RWPE1 (cell line): ENCODE results near the gene CD7.
A peak's percentile ranks its signal among the peaks of the same experiment; 100 is the strongest.

ENCODE experiments used
- CTCF ChIA-PET: fragments of 350-600 bp; sonication (Branson Sonifier 250); formaldehyde crosslinking; extraction: SDS; loops from one replicate; lab custom pipeline; 2021; lab: Yijun Ruan, JAX
- POLR2A ChIA-PET: fragments of 400-600 bp; formaldehyde crosslinking; extraction: SDS; loops from one replicate; lab custom pipeline; 2020; ENCODE audit warnings: antibody characterized with exemption; ENCODE audit not compliant: low non-redundant PET; lab: Yijun Ruan, JAX
- DNase-seq: peaks from one replicate; pipeline ENCODE4 v3.0.0; 2012; ENCODE audit warnings: low spot score
- H3K27ac ChIP-seq: fragments of 450-650 bp; 2 replicates; pipeline ENCODE4 v1.5.1; 2017
- TF ChIP-seq, protein P1 (sequence below): fragments of 450-650 bp; conservative IDR thresholded peaks from 2 replicates; pipeline ENCODE4 v1.5.1; 2017; ENCODE audit warnings: low read depth, mild to moderate bottlenecking

Gene CD7

DNA sequence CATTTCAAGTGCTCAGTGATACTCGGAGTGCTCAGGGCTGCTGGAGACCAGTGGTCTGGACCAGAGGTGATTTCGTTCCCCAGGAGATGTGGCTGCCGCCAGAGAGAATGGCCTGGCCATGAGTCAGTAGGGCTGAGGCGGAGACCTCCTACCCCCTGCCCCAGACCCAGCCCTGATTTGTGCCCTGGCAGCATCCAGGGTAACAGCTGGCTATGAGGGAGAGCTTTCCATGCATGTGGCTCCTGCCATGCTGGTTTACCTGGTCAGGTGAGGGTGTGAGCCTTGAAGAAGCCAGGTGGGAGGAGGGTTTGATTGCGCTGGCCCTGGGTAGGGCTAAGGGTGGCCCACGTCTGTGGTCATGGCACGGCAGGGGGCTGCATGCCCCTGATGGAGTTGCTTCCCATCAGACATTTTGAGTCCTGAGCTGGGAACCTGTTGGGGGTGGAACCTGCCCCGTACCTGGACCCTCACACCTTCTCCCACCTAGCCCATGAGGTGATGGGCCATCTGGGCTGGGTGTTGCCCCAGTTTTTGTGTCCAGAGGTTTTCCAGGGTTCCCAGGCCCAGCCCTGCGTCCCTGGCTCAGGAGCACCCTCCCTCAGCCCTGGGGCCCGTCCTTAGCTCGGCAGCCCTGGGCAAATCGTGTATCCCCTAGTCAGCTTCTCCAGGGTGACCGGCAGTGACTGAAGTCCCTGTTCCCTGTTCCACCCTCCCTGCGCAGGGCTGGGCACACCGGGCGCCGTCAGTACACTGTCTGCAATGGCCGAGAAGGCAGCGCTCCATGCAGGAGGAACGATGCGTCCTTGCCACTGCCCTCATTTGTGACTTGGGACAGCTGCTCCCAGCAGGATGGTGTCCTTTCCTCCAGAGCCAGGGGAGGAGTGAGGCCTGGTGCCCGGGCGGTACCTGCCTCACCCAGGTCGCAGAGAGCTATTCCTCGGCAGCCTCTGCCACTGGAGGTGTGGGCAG is 34.9 kb downstream of the CD7 start:
- CTCF ChIA-PET, result no interaction called here
- TF ChIP-seq, protein P1, sequence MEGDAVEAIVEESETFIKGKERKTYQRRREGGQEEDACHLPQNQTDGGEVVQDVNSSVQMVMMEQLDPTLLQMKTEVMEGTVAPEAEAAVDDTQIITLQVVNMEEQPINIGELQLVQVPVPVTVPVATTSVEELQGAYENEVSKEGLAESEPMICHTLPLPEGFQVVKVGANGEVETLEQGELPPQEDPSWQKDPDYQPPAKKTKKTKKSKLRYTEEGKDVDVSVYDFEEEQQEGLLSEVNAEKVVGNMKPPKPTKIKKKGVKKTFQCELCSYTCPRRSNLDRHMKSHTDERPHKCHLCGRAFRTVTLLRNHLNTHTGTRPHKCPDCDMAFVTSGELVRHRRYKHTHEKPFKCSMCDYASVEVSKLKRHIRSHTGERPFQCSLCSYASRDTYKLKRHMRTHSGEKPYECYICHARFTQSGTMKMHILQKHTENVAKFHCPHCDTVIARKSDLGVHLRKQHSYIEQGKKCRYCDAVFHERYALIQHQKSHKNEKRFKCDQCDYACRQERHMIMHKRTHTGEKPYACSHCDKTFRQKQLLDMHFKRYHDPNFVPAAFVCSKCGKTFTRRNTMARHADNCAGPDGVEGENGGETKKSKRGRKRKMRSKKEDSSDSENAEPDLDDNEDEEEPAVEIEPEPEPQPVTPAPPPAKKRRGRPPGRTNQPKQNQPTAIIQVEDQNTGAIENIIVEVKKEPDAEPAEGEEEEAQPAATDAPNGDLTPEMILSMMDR, result no peak

DNA sequence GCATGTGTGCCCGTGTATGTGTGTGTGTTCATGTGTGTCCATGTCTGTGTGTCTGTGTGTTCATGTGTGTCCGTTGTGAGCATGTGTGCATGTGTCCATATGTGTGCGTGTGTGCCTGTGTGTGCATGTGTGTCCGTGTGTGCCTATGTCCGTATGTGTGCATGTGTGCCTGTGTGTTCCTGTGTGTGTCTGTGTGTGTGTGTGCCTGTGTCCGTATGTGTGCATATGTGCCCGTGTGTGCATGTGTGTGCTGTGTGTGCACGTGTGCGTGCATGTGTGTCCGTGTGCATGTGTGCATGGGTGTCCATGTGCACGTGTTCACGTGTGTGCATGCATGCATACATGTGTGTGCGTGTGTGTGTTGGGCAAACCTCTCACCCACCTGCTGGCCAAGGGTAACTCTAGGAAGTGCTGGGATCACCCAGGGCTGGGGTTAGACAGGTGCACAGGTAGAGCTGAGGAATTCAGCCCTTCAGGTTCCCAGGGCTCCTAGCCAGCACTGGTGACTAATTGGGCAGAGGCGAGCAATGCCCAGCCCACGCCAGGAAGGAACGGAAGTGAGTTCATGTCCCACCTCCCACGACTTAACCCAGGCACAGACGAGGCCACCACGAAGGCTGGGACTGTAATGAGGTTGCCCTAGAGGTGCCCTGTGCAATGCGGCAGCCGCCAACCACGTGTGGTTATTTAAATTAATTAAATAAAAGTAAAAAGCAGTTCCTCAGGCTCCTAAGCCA is 35.7 kb downstream of the CD7 start:
- ChIA-PET CTCF (interaction anchor here (0.5 to 0.6 kb wide), 2 partner anchors 78 to 321 kb away, joined by 3 to 5 read pairs; no protein-coding TSS in a partner anchor), POLR2A (no interaction called here)
- DNase-seq, result peak; percentile 83
- TF ChIP-seq, protein P1, result no peak
- H3K27ac ChIP-seq, result peak overlapping the region; percentile 100

More for the DNA sequence above, 34.9 kb downstream of the CD7 start:
- POLR2A ChIA-PET, result interaction anchor here (1.0 kb wide), 1 partner anchor 9 kb away, joined by 4 read pairs; the partner anchor contains the start of gene CSNK1D
- peak overlapping the region; percentile 100 for H3K27ac ChIP-seq
- no peak for DNase-seq

DNA sequence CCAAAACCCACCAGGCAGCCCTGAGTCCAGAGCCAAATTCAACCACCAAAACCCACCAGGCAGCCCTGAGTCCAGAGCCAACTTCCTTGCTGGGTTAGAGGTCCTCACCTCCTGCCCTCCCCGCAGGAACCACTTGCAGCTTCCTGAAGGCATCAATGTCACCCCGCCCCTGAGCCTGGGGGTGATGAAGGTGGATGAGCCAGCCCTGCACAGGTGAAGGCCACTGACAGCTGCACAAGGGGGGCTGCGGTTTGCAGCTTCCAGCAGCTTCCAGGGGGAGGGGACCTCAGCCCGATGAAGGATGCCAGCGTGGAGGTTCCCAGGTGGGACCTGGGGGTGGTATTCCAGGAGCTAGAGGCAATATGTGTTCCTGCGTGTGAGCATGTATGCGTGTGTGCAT is 36.3 kb downstream of the CD7 start:
- no peak for DNase-seq
- H3K27ac ChIP-seq, result peak overlapping the region; percentile 100
- TF ChIP-seq, protein P1, result no peak
- ChIA-PET CTCF (interaction anchor here (0.5 to 0.6 kb wide), 2 partner anchors 78 to 321 kb away, joined by 3 to 5 read pairs; no protein-coding TSS in a partner anchor), POLR2A (no interaction called here)

DNA sequence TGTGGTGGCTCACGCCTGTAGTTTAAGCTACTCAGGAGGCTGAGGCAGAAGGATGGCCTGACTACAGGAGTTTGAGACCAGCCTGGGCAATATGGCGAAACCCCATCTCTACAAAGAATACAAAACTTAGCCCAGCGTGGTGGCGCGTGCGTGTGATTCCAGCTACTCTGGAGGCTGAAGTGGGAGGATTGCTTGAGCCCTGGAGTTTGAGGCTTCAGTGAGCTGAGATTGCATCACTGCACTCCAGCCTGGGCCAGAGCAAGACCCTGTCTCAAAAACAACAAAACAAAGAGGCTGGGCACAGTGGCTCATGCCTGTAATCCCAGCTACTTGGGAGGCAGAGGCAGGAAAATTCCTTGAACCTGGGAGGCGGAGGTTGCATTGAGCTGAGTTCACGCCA is 36.9 kb downstream of the CD7 start:
- DNase-seq, result no peak
- TF ChIP-seq, protein P1, result no peak
- CTCF ChIA-PET, result no interaction called here
- POLR2A ChIA-PET, result no interaction called here
- peak overlapping the region; percentile 100 for H3K27ac ChIP-seq

DNA sequence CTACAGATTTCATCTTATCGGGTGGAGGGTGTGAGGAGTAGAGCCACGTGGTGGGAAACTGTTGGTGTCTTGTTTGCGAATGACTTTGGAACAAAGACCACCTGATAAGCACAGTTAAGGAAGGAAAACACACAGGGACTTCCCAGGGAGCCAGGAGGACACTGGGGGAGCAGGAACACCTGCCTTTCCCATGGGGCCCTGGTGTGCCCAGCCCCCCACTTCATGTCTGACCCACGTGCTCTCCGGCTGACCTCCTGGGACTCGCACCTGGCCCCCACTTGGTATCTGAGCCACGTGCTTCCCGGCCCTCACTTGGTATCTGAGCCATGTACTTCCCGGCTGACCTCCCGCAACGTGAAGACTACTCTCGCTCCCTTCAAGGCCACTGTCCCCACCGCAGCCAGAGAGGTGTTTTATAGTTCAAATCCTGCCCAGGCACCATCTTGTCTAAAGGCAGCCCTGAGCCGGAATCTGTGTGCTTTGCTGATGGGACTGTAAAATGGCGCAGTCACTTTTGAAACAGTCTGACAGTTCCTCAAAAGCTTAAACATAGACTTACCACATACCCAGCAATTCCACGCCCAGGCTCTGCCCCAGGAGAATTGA is 38.5 kb downstream of the CD7 start:
- POLR2A ChIA-PET, result no interaction called here

More for the DNA sequence above, 38.5 kb downstream of the CD7 start:
- peak overlapping the region; percentile 100; the same call in 1 of the 2 replicates for H3K27ac ChIP-seq
- no peak for DNase-seq
- TF ChIP-seq, protein P1, result no peak
- CTCF ChIA-PET, result no interaction called here
